Pulmonary artery endothelial cell (primary cell): ENCODE results near the gene CADM1. TPM values are rescaled to one million over a fixed set of nuclear protein-coding genes. Genes with fewer than 3 reads are reported as not detected.

Source experiments
- DNase-seq: peaks from one replicate; pipeline ENCODE4 v3.0.0-alpha.2; 2011; ENCODE audit warnings: low read depth, low spot score
- total RNA-seq: library from RNA; depleted of rRNA; stranded (reverse); fragments of >200 nt; gene quantifications from 2 replicates; pipeline ENCODE4 v1.2.3, GENCODE V29; 2014

CADM1 gene
- total RNA-seq, 1 donor from 2014 or later, result 2.8 TPM

DNA sequence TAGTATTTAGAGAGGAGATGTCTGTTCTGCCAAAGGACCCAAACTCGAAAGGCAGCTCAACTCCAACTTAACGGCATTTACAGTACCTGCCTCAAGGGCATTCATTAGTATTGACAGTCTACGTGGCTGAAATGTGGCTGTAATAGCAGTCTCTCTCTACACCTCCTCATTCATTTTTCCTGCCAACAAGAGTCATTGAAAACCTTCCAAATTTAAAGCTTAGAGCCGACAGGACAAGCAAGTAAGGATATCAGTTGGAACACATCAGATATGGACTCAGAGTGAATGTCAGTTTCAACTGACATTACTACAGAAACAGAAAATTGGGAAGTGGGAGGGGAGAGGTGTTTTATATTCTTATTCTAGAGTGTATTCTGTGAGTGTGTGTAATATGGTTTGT is 253.1 kb downstream of the CADM1 start:
- no peak for DNase-seq

DNA sequence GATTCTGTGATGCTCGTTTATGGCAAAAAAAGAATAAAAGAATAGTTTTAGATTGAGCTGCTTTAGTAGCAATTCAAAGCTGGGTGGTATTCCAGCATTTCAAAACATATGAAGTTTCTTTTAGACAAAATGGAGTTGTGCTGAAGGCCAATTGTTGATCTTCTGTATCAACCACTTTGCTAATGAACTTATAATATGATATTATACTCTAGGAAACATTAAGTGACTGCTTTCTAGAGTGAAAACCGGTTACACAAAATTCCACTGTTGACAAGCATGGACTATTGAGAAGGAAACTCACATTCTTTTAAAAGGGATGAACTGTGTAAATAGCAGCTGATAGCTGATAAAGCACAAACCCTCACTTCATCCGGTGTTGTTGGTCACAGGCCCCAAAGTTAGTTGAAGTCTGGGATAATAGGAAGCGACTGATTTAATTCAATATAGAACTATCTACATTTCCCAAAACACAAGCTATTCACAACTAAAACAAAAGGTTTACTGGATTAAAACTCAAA is 255.1 kb downstream of the CADM1 start:
- no peak for DNase-seq

DNA sequence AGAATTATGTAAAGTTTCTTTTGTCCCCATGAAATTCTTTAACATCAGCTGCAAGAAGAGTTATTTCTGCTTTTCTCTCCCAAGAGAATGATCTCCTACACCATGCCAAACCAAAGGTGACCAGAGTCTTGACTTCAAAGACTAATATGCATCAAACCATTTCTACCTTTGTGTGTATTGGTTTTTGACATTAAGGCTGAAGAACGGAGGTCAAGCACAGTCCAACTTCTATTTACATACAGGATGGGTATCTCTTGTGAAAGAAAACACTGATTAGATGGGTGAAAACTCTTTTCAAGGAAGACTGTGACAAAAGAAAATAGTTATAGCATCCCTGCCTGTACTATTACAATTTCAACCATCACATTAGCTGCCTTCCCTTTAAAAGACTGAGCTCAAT is 256.3 kb downstream of the CADM1 start:
- DNase-seq, result no peak

DNA sequence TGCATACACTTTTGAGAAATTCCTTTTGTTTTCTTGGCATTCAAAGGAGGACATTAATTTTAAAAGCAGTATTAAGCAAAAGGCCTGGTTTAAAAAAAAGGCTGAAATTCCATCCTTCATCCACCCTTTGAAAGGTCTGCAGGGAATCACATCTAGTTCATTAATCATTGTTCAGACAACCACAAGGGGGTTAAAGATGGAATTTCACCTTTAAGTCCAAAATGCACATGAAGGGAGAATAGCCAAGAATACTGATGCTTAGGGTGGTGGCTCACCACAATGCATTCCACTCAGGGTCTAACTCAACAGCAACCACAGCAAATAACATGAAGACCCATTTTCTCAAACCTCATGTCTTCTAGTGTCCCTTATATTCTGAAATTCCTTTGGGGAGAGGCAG is 256.9 kb downstream of the CADM1 start:
- DNase-seq, result no peak

DNA sequence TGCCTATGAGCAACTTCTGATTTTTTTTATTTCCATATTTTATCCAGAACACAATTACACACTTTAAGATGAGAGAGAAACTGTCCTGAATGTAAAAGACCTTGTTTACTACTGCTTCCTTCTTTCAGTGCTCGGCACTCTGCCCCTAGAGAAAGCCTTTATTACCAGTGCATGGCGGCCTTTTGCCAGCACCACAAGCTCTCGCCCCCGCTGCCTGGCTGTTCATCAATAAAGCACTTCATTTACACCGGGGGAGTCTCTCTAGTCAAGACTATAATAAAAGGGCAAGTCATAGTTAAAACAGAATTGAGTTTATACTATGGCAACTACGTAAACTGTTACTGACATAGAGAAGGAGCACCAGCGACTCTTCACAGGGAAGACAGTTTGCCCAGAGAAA is 259.5 kb downstream of the CADM1 start:
- no peak for DNase-seq

DNA sequence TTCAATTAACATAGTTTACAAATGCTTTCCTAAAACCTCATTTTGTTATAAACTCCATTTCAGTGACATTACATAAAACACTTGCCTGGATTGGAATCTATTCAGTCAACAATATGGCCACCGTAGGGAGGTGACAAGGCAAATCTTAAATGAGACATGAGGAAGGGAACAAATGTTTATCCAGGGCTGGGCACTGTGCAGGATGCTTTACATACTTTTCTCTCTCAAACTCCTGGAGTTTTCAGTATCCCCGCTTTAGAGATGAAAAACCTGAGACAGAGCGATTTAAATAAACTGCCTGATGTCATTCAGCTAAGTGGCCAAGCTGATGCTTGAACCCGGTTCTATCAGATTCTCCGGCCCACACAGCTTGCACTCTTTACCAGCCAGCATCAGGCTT is 259.9 kb downstream of the CADM1 start:
- no peak for DNase-seq

DNA sequence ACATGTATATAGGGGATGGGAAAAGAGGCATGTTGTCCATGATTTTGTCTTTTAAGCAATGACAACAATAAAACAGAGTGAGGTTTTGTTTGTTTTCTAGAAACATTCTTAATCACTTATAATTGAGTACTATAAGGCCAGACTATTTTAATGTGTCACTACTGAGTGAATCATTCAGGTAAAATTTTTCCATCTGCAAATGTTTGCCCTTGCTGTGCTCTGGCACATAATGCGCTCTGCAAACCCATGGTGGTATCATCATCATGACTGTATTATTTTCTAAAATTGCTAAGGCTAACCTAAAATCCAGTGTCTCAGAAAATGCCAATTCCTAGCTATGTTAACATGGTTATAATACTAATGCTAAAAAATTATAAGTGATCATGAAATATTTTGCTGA is 261.2 kb downstream of the CADM1 start:
- DNase-seq, result no peak

DNA sequence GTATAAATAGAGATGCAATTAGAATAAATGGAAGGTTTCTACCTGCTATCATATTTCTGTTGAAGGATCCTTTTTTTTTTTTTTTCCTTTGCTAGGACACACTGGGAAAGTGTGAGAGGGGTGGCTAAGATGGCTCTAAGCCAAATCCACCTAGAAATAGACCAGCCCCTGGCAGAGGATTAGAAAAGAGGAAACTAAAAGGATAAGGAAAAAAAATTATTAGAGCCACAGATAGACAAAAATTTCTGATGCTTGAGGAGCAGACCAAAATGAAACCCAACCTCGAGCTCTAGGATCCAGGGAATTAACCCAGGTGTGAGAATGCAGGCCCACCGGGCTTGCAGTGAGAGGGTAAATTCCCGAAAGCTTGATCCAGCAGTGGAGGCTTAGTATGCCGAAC is 262.3 kb downstream of the CADM1 start:
- DNase-seq, result no peak

DNA sequence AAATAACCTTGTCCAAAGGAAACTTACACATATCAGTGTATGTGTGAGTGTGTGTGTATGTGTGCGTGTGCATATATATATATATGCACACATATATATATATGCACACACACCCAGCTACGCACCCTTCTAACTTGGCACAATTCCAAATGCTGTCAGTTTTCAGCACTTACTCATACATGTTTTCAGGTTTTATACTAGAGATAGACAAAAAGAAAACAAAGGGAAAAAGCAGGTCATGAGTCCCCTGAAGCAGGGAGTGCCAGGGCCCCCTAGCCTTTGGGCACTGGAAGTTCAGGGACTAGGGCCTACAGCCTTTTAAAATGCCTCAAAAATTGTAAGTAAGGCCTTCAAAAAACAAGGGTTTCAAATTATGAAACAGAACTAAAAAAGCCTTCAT is 265.4 kb downstream of the CADM1 start:
- no peak for DNase-seq

DNA sequence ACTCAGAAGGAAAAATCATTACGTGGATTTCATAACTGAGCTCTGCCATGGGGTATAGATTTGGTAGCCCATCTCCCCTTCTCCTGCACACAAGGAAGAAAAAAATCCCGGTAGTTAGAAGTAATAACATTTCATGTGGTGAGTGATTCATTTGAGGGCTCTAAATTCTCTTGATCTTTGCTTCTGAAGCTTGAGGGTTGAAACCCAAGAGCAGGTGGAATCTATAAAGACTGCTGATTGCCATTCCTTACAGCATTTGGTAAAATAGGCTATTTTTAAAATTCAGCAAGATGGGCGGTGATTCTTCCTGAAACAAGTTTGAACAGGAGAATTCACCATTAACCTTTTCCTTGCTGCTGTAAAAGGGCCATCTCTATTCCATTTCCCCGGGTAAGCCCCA is 266.1 kb downstream of the CADM1 start:
- DNase-seq, result no peak

DNA sequence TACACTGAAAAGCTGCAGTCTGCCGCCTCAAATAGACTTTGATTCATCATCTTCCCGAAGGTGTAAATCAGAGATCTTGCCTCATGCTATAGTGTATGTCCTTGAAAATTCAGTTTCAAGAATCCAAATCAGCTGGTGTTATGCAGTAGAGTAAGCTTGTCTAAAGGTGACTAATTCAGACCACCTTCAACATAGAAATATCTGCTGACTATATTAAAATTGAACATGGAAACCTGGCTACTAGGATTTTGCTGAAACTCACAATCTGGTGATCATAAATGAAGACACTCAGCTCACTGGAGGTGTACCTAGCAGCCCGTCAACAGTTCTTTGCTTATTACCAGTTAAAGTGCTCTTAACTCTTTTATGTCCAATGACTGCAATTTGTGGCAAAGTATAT is 266.6 kb downstream of the CADM1 start:
- no peak for DNase-seq

DNA sequence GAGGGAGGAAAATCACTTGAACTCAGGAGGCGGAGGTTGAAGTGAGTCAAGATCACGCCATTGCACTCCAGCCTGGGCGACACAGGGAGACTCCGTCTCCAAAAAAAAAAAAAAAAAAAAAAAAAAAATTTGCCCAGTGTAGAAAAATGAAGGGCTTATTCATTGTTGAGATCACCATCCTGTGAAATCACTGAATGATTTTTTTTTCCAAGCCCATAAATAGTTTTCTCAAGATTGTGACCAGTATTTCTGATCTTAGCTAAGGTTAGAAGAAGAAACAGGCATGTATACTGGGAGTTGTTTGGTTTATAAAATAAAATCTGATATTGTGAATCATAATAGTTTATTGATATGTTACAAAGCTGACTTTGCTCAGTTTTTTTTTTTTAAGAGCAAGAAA is 269.4 kb downstream of the CADM1 start:
- DNase-seq, result no peak

DNA sequence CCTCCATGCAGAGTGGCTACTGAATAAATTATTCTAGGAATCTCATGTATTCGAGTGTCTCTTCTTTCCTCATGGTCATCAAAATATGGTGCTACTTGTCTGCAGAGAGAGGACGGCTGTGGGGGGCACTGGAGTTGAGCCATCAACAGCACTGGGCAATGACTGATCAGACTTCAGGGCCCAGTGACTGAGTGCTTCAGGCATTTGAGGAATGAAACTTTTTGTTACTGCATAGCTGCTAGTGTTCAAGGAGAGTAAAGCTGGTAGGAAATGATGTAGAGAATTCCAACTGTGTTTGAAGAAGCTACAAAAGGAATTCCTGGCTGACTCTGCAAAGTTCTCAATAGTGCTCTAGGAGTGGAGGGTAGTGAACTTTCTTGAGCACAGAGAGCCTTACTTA is 277.7 kb downstream of the CADM1 start:
- DNase-seq, result no peak

DNA sequence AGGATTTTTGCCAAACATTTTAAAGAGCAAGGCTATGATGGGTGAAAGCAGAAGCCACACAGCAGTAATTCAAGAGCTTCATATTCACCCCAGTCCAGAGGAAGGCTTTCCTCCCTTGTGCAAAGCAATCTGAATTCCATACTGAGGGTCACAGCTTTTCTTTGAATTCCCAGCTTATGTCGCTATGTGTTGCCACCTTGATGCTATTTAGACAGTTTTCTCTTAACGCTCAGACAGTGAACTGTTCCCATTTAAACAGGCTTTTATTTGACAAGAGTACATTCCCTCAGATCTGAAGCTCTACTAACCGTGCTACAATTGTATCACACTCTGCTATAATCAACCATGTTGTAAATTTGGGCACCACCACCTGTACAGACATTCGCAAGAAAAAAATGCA is 279.7 kb downstream of the CADM1 start:
- DNase-seq, result no peak

DNA sequence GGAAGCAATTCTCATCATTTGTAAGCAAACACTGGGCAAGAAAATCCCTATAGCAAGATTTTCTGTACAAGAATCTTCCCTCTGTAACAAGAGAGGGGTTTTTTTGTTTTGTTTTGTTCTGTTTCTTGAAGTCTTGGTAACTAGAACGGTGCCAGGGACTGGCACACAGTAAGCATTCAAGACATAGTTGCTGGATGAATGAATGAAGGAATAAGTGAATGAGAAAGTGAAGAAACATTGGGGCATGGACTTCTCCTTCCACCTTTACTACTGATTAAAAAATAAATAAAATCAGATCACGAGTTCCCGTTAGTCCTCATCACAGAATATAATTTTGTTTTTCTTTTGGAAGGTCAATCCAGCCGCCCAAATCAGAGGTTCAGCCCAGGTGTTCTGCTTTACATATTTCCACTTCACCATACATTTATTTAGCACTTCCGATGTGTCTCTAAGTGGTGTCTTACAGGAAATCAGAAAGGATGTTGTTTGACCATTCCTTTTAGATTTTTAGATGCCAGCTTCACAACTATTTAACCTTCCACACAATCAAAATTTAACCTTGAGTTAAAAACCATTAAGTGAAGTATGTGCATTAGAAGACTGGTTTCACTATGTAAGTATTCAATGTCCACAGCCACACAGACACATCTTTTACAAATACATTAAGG is 281.2 kb downstream of the CADM1 start:
- no peak for DNase-seq

DNA sequence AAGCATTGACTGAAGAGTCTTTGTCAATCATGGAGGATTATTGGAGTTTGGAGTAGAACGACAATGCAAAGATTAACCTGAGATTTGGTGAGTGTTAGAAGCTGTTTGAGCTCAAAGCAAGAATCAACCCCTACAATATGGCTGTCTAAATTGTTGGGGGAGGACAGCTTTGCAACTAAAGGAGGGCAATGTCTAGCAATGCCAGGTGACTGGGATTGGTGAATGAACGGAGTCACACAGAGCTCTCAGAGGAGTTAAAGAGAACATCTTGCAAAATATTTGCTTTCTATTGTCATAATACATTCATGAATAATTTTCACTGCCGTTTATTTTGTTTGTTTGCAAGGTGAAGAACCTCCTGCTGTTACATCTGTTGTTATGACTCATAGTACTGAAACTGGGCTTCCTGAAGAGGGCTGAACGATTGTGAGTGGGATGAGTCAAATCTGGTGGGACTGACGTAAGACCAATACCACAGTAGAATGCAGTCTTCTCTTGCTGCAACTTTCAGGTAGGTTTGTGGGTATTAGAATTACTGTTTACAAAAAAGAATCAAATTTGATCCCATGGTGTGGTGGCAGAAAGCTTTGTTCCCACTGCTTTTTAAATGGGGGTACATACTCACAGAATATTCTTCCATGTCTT is 281.9 kb downstream of the CADM1 start:
- DNase-seq, result peak; percentile 24

DNA sequence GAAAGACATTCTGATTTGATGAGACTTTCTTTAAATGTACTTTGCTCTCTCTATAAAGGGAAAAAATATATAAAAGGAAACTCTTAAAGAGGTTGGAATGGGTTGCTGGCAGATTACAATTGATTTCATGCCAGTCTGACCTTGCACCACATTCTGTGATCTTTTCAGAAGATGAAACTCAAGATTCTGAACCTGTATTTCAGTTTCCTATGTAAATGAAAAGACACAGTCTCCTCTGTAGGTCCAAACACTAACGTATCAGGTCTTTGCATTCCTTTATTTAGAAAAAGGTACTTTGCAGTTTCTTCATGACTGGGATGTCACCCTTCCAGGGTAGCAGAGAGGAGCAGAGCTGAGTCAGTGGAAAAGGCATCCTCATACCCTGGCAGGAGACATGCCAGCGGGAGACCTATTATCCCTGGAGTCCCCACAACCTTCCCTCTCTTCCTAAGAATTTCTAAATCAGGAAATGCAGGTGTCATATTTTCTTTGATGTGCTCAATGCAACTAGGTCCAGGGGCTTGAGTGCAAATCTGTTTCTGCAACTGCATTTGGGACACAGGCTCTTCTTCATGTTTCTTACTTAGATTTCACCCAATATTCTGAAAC is 282.6 kb downstream of the CADM1 start:
- no peak for DNase-seq

DNA sequence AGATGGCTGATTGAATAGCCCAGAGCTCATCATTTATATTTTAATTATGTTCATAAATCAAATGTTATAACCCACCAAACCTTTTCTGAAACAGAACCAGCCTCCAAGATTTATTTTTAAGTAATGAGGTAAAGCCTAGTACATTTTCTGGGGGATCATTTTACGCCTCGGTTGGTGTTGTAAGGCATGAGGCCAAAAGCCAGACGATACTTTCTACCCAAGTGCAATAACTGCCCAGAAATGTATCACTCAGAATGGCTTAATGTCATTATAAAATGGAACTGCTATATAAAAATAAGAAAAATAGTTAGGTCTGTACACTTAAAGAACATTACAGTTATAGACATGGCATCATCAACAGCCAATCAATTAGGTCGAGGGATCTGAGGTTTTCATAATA is 283.3 kb downstream of the CADM1 start:
- no peak for DNase-seq

DNA sequence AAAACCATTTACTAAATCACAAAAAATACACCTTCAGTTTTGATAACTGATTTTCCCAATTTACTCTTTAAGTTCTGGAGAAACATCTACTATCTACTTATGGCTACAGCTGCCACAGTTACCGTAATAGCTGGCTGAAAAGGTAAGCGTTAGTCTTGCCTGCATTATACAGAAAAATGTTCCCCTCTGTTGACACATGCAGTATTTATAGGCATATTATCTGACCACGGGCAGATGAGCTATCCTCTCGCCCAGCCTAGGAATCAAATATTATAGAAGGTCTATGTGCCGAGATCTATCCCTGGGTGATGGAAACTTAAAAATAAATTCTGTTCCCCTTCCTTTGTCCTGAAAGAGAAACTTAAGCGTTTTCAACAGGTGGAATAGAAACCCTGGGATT is 283.8 kb downstream of the CADM1 start:
- no peak for DNase-seq

DNA sequence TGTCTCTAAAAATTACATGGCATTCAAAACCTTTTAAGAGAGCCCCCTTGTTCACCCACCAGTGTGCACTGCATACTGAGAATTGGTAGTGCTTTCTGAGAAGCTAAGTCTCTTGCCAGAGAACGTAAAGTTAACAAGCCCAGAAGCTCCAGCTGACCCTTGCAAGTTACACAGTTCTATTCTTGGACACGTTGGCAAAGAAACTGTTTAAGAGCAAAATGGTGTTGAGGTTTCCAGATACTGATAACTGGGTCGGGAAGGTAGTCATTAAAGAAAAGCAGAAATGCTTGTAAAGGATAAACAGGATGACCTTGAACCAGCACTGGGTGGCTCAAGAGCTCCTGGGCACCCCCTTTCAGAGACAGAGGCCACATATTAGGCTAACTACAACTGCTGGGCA is 284.8 kb downstream of the CADM1 start:
- DNase-seq, result no peak

DNA sequence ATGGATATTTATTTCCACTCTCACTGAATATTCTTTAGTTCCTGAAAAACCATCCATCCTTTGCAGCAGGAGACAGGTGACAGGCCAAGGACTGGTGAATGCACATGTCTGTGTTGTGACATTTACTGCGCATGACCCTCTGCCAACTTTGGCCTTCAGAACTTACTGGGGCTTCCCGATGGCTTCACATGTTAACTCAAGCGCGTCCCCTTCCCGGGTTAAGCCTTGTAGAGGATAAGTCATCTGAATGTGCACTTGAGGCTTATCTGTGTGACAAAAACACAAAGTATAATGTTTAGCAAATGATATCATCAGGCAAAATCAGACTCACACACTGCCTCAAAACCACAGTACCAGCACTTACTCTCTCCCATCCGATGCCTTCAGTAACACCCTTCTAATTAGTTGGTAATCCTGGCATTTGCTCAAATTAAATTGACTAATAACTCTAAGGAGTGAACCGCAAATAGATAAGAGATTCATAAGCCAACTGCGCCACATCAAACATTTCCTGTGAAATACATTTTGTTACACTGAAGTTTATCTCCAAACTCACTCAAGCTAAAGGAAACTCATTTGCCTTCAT is 286.4 kb downstream of the CADM1 start:
- no peak for DNase-seq
